ENCODE data around the gene TNRC18. TPM values are rescaled to one million over a fixed set of nuclear protein-coding genes. Genes with fewer than 3 reads are reported as not detected.
"Not testable (repeated sequence)": the region's sequence is repeated elsewhere in the genome, so short reads cannot be mapped to it uniquely, and the experiment has no call there.

TNRC18 gene
- polyA plus RNA-seq, 1 of the 3 experiments (the other 2 are of a cell fraction) = 34.4 TPM

- Histone ChIP-seq H3K4me1 (ENCODE audit: control insufficient read depth in 1 of 2, insufficient read depth in 2 of 2, low read depth in 1 of 2, low read length in 1 of 2) (no peaks in the 10 kb centered on the region), H3K9me2 (no peaks in the 10 kb centered on the region), H3K27me3 (ENCODE audit: insufficient read depth) (no peaks in the 10 kb centered on the region), H3K27ac (ENCODE audit: low read depth in 2 of 2, low read length in 1 of 2) (no peak overlapping the region), H3K9me3 (peaks cover 8% of the 10 kb centered on the region), H3K4me2 (no peak overlapping the region), H3F3A (replicated peaks; ENCODE audit: insufficient read depth) (peaks cover 15% of the 10 kb centered on the region), H3K4me3 (ENCODE audit: low read depth in 2 of 2, low read length in 1 of 2) (no peak overlapping the region), H2AFZ (ENCODE audit: low read depth) (no peak overlapping the region), H3K36me3 (replicated peaks in 1 of 2; ENCODE audit: control insufficient read depth in 1 of 2, insufficient read depth in 2 of 2, low read length in 1 of 2) (peaks cover 40 to 67% of the 10 kb centered on the region in 2 experiments), H4K20me1 (ENCODE audit: insufficient read depth) (no peaks in the 10 kb centered on the region; the same call in 1 of the 2 replicates), H3K9ac (no peak overlapping the region), H3K79me2 (ENCODE audit: insufficient read depth) (no peaks in the 10 kb centered on the region)
- no peak for DNase-seq
- no peak for TF ChIP-seq ELF1 (IDR thresholded peaks at IDR 0.05)
- TF ChIP-seq FOXM1 (IDR thresholded peaks at IDR 0.05; ENCODE audit: low read depth) = no peak
- TF ChIP-seq, protein P1, sequence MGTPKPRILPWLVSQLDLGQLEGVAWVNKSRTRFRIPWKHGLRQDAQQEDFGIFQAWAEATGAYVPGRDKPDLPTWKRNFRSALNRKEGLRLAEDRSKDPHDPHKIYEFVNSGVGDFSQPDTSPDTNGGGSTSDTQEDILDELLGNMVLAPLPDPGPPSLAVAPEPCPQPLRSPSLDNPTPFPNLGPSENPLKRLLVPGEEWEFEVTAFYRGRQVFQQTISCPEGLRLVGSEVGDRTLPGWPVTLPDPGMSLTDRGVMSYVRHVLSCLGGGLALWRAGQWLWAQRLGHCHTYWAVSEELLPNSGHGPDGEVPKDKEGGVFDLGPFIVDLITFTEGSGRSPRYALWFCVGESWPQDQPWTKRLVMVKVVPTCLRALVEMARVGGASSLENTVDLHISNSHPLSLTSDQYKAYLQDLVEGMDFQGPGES (IDR thresholded peaks at IDR 0.05; ENCODE audit: low read depth, low read length) = no peak
- no peak for TF ChIP-seq MEF2A (IDR thresholded peaks at IDR 0.05; ENCODE audit: borderline replicate concordance, low read depth)
- TF ChIP-seq, protein P2, sequence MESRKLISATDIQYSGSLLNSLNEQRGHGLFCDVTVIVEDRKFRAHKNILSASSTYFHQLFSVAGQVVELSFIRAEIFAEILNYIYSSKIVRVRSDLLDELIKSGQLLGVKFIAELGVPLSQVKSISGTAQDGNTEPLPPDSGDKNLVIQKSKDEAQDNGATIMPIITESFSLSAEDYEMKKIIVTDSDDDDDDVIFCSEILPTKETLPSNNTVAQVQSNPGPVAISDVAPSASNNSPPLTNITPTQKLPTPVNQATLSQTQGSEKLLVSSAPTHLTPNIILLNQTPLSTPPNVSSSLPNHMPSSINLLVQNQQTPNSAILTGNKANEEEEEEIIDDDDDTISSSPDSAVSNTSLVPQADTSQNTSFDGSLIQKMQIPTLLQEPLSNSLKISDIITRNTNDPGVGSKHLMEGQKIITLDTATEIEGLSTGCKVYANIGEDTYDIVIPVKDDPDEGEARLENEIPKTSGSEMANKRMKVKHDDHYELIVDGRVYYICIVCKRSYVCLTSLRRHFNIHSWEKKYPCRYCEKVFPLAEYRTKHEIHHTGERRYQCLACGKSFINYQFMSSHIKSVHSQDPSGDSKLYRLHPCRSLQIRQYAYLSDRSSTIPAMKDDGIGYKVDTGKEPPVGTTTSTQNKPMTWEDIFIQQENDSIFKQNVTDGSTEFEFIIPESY (IDR thresholded peaks at IDR 0.05; ENCODE audit: borderline replicate concordance, low read depth) = no peak
- TF ChIP-seq, protein P3, sequence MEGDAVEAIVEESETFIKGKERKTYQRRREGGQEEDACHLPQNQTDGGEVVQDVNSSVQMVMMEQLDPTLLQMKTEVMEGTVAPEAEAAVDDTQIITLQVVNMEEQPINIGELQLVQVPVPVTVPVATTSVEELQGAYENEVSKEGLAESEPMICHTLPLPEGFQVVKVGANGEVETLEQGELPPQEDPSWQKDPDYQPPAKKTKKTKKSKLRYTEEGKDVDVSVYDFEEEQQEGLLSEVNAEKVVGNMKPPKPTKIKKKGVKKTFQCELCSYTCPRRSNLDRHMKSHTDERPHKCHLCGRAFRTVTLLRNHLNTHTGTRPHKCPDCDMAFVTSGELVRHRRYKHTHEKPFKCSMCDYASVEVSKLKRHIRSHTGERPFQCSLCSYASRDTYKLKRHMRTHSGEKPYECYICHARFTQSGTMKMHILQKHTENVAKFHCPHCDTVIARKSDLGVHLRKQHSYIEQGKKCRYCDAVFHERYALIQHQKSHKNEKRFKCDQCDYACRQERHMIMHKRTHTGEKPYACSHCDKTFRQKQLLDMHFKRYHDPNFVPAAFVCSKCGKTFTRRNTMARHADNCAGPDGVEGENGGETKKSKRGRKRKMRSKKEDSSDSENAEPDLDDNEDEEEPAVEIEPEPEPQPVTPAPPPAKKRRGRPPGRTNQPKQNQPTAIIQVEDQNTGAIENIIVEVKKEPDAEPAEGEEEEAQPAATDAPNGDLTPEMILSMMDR (IDR thresholded peaks at IDR 0.05) = no peak
- no peak for TF ChIP-seq POLR2AphosphoS5 (IDR thresholded peaks at IDR 0.05; ENCODE audit: low read depth, low read length)
- no peak for TF ChIP-seq RXRA (IDR thresholded peaks at IDR 0.05; ENCODE audit: borderline replicate concordance, low read depth)
- TF ChIP-seq TAF1 (IDR thresholded peaks at IDR 0.05; ENCODE audit: borderline replicate concordance, low read depth, low read length) = no peak
- TF ChIP-seq RCOR1 (IDR thresholded peaks at IDR 0.05; ENCODE audit: low read length) = no peak
- TF ChIP-seq FOXJ3 (CRISPR knock-in tag; IDR thresholded peaks at IDR 0.05) = no peak
- TF ChIP-seq EZH2phosphoT487 (IDR thresholded peaks at IDR 0.05; ENCODE audit: borderline replicate concordance, low read depth) = no peak
- TF ChIP-seq PBX3 (IDR thresholded peaks at IDR 0.05) = no peak
- WGBS (ENCODE audit: low lambda C conversion rate) = over 99% methylated on average over 17 of the region's 19 CpGs
- ChIA-PET CTCF (interaction anchor here (1.2 kb wide), 1 partner anchor 51 kb away, joined by 4 read pairs; no protein-coding TSS in a partner anchor), POLR2A (no interaction called here)
Observed at GRCh38 chr7:5314864-5315263, 108.8 kb downstream of the TNRC18 start.

DNA sequence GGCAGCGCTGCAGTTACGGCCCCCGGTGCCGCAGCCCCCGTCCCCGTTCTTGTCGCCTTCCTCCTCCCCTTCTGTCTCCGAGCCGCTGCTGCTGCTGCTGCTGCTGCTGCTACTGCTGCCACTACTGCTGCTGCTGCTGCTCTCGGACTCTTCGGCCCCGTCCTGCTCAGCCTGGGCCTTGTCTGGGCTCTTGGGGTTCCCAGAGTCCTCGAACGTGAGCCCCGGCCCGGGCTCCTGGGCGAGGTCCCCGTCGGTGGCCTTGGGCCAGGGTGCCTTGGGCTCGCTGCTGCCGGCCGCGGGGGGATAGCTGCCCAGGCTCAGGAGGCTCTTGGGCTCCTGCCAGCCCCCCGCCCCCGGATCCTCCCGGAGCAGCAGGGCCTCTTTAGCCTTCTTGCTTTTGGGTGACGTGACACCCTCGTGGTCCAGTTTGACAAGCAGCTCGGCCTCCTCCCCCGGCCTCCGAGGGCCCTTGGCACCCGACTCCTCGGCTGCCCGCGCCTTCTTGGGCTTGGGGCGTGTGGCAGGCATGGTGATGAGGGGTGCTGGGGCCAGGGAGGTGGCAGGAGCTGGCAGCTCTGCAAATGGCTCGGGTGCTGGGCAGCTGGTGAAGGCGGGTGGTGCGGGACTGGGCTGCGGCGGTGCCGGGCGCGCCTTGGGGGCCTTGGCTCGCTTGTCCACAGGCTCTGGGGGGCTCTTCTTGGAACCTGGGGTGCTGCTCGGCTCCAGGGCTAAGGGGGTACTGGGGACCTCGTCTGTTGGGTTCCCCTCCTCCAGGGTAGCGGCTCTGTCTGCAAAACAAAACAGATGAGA is 110.4 kb downstream of the TNRC18 start:
- H3K9ac ChIP-seq; DNase-seq; H3K27me3 ChIP-seq (ENCODE audit: insufficient read depth); H3K27ac ChIP-seq (ENCODE audit: low read depth in 2 of 2, low read length in 1 of 2); H3K79me2 ChIP-seq (ENCODE audit: insufficient read depth); H3F3A ChIP-seq (replicated peaks; ENCODE audit: insufficient read depth); H4K20me1 ChIP-seq (ENCODE audit: insufficient read depth); H2AFZ ChIP-seq (ENCODE audit: low read depth); H3K4me3 ChIP-seq (ENCODE audit: low read depth in 2 of 2, low read length in 1 of 2); H3K9me2 ChIP-seq; H3K4me1 ChIP-seq (ENCODE audit: control insufficient read depth in 1 of 2, insufficient read depth in 2 of 2, low read depth in 1 of 2, low read length in 1 of 2); H3K9me3 ChIP-seq; H3K4me2 ChIP-seq; POLR2A ChIA-PET: not testable (repeated sequence)
- CTCF ChIA-PET = interaction anchor here (1.7 kb wide), 1 partner anchor 73 kb away, joined by 4 read pairs; no protein-coding TSS in a partner anchor
- peaks cover 40 to 52% of the 10 kb centered on the region in 2 experiments for H3K36me3 ChIP-seq (replicated peaks in 1 of 2; ENCODE audit: control insufficient read depth in 1 of 2, insufficient read depth in 2 of 2, low read length in 1 of 2)
- 93% methylated on average over 38 of the region's 48 CpGs for WGBS (ENCODE audit: low lambda C conversion rate)

DNA sequence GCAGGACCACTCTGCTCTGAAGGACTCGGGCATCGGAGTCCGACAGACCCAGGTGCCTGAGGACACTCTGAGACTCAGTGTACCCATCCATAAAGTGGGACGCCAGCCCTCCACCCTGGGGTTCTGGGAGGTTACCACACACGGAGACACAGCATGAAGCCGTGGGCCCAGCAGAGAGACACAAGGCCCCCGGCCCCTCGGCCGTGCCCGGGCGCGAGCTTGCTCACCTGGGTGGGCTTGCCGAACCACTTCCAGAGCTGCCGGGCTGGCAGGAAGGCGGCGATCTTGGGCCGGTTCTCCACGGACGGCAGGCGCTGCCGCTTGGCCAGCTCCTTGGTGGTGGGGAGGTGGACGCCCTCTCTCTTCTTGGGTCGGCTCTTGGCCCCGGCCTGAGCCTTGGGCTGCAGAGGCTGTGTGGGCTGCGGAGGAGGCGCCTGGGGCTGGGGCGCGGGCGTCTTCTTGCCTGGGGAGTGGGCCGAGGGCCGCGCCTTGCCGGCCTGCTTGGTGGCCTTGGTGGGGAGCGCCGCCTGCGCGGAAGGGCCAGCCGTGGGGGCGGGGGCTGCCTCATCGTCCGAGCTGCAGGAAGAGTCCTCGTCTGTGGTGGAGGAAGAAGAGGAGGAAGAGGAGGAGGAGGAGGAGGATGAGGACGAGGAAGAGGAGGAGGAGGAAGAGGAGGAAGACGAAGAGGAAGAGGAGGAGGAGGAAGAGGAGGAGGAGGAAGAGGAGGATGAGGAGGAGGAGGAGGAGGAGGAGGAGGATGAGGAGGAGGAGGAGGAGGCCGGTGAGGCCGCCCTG is 111.2 kb downstream of the TNRC18 start:
- H3K27me3 ChIP-seq (ENCODE audit: insufficient read depth); H3K27ac ChIP-seq (ENCODE audit: low read depth in 2 of 2, low read length in 1 of 2); H3K4me1 ChIP-seq (ENCODE audit: control insufficient read depth in 1 of 2, insufficient read depth in 2 of 2, low read depth in 1 of 2, low read length in 1 of 2); POLR2A ChIA-PET; H3K9me3 ChIP-seq; H3K9ac ChIP-seq; DNase-seq; H4K20me1 ChIP-seq (ENCODE audit: insufficient read depth); CTCF ChIA-PET; H3K9me2 ChIP-seq; H3K79me2 ChIP-seq (ENCODE audit: insufficient read depth); H2AFZ ChIP-seq (ENCODE audit: low read depth); H3K4me2 ChIP-seq; H3F3A ChIP-seq (replicated peaks; ENCODE audit: insufficient read depth); H3K4me3 ChIP-seq (ENCODE audit: low read depth in 2 of 2, low read length in 1 of 2): not testable (repeated sequence)
- WGBS (ENCODE audit: low lambda C conversion rate) = 93% methylated on average over 21 of the region's 46 CpGs
- H3K36me3 ChIP-seq (replicated peaks in 1 of 2; ENCODE audit: control insufficient read depth in 1 of 2, insufficient read depth in 2 of 2, low read length in 1 of 2) = peaks cover 47 to 52% of the 10 kb centered on the region in 2 experiments

Data from SK-N-SH (cell line).